Loucy (cell line): ENCODE data around the gene NFATC3.
A peak's percentile ranks its signal among the peaks of the same experiment; 100 is the strongest.

Source experiments
- H2AFZ ChIP-seq: fragments of 200-600 bp; sonication (generic); 2 replicates; pipeline ENCODE4 v1.6.0; 2016; ENCODE audit warnings: antibody characterized with exemption, mild to moderate bottlenecking, low read length, moderate library complexity
- H3F3A ChIP-seq: fragments of 200-600 bp; 2 replicates; pipeline ENCODE4 v1.6.0; 2016; ENCODE audit warnings: antibody characterized with exemption, low read depth, mild to moderate bottlenecking
- H3K27me3 ChIP-seq: fragments of 200-600 bp; sonication (generic); 2 replicates; pipeline ENCODE4 v1.6.1; 2014; ENCODE audit warnings: low read length, mild to moderate bottlenecking; ENCODE audit not compliant: insufficient read depth, poor library complexity, severe bottlenecking
- H3K36me3 ChIP-seq: fragments of 200-600 bp; sonication (generic); 2 replicates; pipeline ENCODE4 v1.6.1; 2016; ENCODE audit warnings: low read length; ENCODE audit not compliant: insufficient read depth
- H3K4me1 ChIP-seq: fragments of 200-600 bp; sonication (generic); 2 replicates; pipeline ENCODE4 v1.5.1; 2014; ENCODE audit warnings: low read length, mild to moderate bottlenecking; ENCODE audit not compliant: insufficient read depth, poor library complexity, severe bottlenecking
- H3K4me2 ChIP-seq: fragments of 200-600 bp; sonication (generic); 2 replicates; pipeline ENCODE4 v1.6.0; 2014; ENCODE audit warnings: antibody characterized with exemption, low read length, low read depth, mild to moderate bottlenecking; ENCODE audit not compliant: poor library complexity, severe bottlenecking
- H3K4me3 ChIP-seq: fragments of 200-600 bp; sonication (generic); 2 replicates; pipeline ENCODE4 v1.5.1; 2014; ENCODE audit warnings: low read length, mild to moderate bottlenecking, mixed read lengths; ENCODE audit not compliant: poor library complexity, severe bottlenecking
- H3K79me2 ChIP-seq: fragments of 200-600 bp; sonication (generic); 2 replicates; pipeline ENCODE4 v1.6.1; 2014; ENCODE audit warnings: low read length; ENCODE audit not compliant: insufficient read depth
- H3K9ac ChIP-seq: fragments of 200-600 bp; sonication (generic); 2 replicates; pipeline ENCODE4 v1.6.0; 2014; ENCODE audit warnings: mild to moderate bottlenecking, low read depth, low read length, moderate library complexity; ENCODE audit not compliant: poor library complexity, severe bottlenecking
- H3K9me2 ChIP-seq: fragments of 200-600 bp; sonication (generic); replicated peaks from 2 replicates; pipeline ENCODE4 v1.6.1; 2016; ENCODE audit warnings: low read depth, low read length, mixed read lengths
- H3K9me3 ChIP-seq: fragments of 200-600 bp; sonication (generic); 2 replicates; pipeline ENCODE4 v1.6.1; 2014; ENCODE audit warnings: mild to moderate bottlenecking, antibody characterized with exemption, low read length, low read depth; ENCODE audit not compliant: insufficient read depth
- H4K20me1 ChIP-seq: fragments of 200-600 bp; sonication (generic); 2 replicates; pipeline ENCODE4 v1.6.0; 2014; ENCODE audit warnings: antibody characterized with exemption, low read length, mild to moderate bottlenecking; ENCODE audit not compliant: insufficient read depth, poor library complexity, severe bottlenecking
- CTCF ChIP-seq: fragments of 200-600 bp; sonication (generic); conservative IDR thresholded peaks from 2 replicates; pipeline ENCODE4 v1.5.1; 2014; ENCODE audit warnings: mild to moderate bottlenecking, antibody characterized with exemption, low read length
- EZH2phosphoT487 ChIP-seq: fragments of 200-600 bp; IDR thresholded peaks from 2 replicates; pipeline ENCODE4 v1.6.1; 2018; ENCODE audit warnings: antibody characterized with exemption, mild to moderate bottlenecking, moderate library complexity, borderline replicate concordance

NFATC3 gene

DNA sequence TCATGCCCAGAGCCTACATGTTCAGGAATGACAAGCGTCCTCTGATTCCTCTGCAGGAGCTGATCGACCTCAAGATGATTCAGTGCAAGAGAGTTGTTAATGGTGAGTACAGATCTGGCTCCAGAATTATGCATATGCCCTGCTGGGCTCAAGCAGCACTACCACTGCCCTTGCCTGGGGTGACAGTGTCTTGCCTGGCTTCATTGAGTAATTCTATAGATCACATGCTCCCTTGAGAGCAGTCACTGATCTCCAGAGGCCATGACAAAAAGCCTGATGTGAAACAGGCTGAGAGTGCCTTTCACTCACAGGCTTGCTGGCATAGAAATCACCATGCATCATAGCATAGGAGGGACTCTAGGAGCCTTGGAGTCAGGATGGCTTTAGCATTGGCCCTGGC is 35.7 kb upstream of the NFATC3 start:
- TF ChIP-seq EZH2phosphoT487 (no peak), CTCF (no peak)
- Histone ChIP-seq H3K4me2 (no peak overlapping the region), H3K27me3 (no peaks in the 10 kb centered on the region), H3F3A (no peaks in the 10 kb centered on the region), H3K4me3 (no peak overlapping the region), H3K9me3 (no peaks in the 10 kb centered on the region), H3K4me1 (no peaks in the 10 kb centered on the region), H3K36me3 (peaks cover 12% of the 10 kb centered on the region; the same call in 1 of the 2 replicates), H4K20me1 (no peaks in the 10 kb centered on the region), H3K79me2 (no peaks in the 10 kb centered on the region), H2AFZ (no peak overlapping the region), H3K9me2 (no peaks in the 10 kb centered on the region), H3K9ac (no peak overlapping the region)

GRCh38 chr16:68055395-68055794 is 29.8 kb upstream of the NFATC3 start:
- Histone ChIP-seq H3K36me3 (peaks cover 18% of the 10 kb centered on the region; the same call in 1 of the 2 replicates), H3K4me2 (no peak overlapping the region)

DNA sequence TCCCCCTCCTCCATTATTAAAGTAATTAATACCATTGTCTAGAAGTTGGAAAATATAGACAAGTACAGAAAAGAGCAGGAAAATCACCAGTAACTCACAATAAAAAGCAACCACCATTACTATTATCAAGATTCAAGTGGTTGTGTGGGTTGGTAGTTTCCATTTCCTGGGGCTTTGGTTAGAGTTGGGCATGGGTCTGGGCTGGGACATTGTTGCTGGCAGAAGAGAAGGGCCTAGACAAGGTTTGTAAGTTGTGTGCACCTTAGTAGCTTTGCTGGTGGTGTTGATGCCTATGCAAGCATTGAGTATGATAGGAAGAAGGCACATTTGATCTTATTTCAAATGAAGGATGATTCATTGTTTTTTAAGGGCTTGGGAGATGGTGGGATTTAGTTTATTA is 25.4 kb upstream of the NFATC3 start:
- Histone ChIP-seq H3K79me2 (no peaks in the 10 kb centered on the region), H3K27me3 (no peaks in the 10 kb centered on the region), H3K9me2 (no peaks in the 10 kb centered on the region), H3F3A (no peaks in the 10 kb centered on the region), H3K4me2 (peak overlapping the region; percentile 0), H3K9me3 (no peaks in the 10 kb centered on the region), H3K4me3 (no peak overlapping the region), H3K36me3 (peaks cover 7% of the 10 kb centered on the region; the same call in 1 of the 2 replicates), H3K9ac (peak overlapping the region; percentile 0), H2AFZ (no peak overlapping the region), H3K4me1 (peaks cover 37% of the 10 kb centered on the region), H4K20me1 (no peaks in the 10 kb centered on the region)
- TF ChIP-seq EZH2phosphoT487 (no peak), CTCF (no peak)

More at GRCh38 chr16:68055395-68055794, 29.8 kb upstream of the NFATC3 start:
- Histone ChIP-seq H3K27me3 (no peaks in the 10 kb centered on the region), H3F3A (no peaks in the 10 kb centered on the region), H3K9me2 (no peaks in the 10 kb centered on the region), H2AFZ (no peak overlapping the region), H3K9ac (no peak overlapping the region), H3K4me1 (peaks cover 10% of the 10 kb centered on the region), H3K4me3 (no peak overlapping the region), H4K20me1 (no peaks in the 10 kb centered on the region), H3K9me3 (no peaks in the 10 kb centered on the region), H3K79me2 (no peaks in the 10 kb centered on the region)
- no peak for TF ChIP-seq CTCF
- TF ChIP-seq EZH2phosphoT487, result no peak
